IPS-15b (cell line): ENCODE results near the gene USP46.

Source experiments
- H3K27me3 ChIP-seq: one replicate; pipeline ENCODE4 v1.6.1; 2013; ENCODE audit warnings: low read length; ENCODE audit not compliant: control insufficient read depth, insufficient read depth
- H3K36me3 ChIP-seq: one replicate; pipeline ENCODE4 v1.6.1; 2013; ENCODE audit warnings: low read length; ENCODE audit not compliant: control insufficient read depth, insufficient read depth
- H3K4me1 ChIP-seq: one replicate; pipeline ENCODE4 v1.6.1; 2013; ENCODE audit warnings: mild to moderate bottlenecking, low read length; ENCODE audit not compliant: control insufficient read depth, insufficient read depth
- H3K4me3 ChIP-seq: one replicate; pipeline ENCODE4 v1.5.1; 2013; ENCODE audit warnings: low read depth, low read length
- H3K9ac ChIP-seq: one replicate; pipeline ENCODE4 v1.6.1; 2013; ENCODE audit warnings: low read depth, mild to moderate bottlenecking, low read length
- H3K9me3 ChIP-seq: one replicate; pipeline ENCODE4 v1.6.1; 2013; ENCODE audit warnings: mild to moderate bottlenecking, low read length; ENCODE audit not compliant: control insufficient read depth, insufficient read depth

Gene USP46

DNA sequence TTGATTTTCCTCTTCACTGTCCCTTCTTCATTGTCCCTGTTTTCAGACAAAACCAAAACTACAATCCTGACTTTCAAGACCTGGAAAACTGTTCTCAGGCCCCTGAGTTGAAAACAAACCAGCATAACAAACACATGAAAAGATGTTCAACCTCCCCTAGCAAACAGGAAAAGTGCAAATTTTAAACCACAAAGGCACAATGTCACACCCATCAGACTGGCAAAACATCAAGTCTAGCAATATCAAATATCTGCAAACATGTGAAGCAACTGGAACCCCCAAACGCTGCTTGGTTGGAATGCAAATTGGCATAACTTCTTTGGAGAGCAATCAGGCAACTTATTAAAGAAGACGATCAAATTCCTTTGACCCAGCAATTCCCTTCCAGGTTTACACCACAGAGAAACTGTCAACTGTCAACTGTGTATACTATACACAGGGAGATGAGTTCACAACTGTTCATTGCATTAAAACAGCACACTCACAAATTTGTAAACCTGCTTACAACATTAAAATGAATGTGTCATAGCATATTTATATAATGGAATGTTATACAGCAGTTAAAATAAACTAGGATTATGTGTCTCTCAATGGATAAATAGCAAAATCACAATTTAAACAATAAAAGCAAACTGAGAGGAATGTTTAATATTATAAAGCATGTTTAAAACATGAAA lies 7.0 kb downstream of the USP46 start:
- H3K4me3 ChIP-seq: no peak overlapping the region
- no peak overlapping the region for H3K9ac ChIP-seq
- H3K9me3 ChIP-seq: no peaks in the 10 kb centered on the region
- H3K36me3 ChIP-seq: no peaks in the 10 kb centered on the region
- peaks cover 10% of the 10 kb centered on the region for H3K4me1 ChIP-seq
- no peaks in the 10 kb centered on the region for H3K27me3 ChIP-seq

DNA sequence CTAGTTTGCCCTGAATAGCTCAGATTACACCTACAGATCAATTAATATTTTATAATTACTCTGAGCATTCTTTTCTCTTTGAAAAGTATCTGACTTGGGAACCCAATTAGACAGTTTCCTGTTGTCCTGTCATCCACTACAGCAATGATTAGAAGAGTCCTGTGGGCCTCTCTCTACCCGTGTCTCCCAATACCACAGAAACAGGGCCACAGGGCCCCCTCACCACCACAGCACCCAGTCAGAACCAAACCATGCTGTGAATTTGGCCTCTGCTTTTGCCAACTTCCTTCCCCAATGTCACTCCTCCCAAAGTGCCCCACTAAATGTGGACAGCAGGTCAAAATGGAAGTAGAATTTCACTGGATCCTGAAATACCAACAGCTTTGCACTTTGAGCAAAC lies 10.3 kb downstream of the USP46 start:
- Histone ChIP-seq H3K36me3 (no peaks in the 10 kb centered on the region), H3K9ac (no peak overlapping the region), H3K4me3 (no peak overlapping the region), H3K4me1 (peaks cover 9% of the 10 kb centered on the region), H3K27me3 (no peaks in the 10 kb centered on the region), H3K9me3 (no peaks in the 10 kb centered on the region)

DNA sequence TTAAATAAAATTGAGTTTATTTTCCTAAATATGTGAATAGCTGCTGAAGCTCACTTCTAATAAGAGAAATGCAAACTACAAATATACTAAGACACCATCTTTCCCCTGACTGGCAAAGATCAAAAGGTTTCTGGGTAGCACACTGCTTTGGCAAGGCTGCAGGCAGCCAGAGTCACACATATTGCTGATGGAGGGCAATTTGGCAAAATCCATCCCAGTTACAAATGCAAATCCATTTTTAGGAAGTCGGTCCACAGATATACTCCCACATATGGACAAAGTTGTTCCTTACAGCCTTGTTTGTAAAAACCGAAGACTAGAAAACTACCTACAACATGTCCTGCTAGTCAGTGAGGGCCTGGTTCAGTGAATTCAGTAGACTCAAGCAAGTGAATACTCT lies 12.4 kb downstream of the USP46 start:
- H3K4me3 ChIP-seq: no peak overlapping the region
- H3K9ac ChIP-seq: no peak overlapping the region
- H3K36me3 ChIP-seq: no peaks in the 10 kb centered on the region
- no peaks in the 10 kb centered on the region for H3K27me3 ChIP-seq
- no peaks in the 10 kb centered on the region for H3K9me3 ChIP-seq
- peaks cover 12% of the 10 kb centered on the region for H3K4me1 ChIP-seq

DNA sequence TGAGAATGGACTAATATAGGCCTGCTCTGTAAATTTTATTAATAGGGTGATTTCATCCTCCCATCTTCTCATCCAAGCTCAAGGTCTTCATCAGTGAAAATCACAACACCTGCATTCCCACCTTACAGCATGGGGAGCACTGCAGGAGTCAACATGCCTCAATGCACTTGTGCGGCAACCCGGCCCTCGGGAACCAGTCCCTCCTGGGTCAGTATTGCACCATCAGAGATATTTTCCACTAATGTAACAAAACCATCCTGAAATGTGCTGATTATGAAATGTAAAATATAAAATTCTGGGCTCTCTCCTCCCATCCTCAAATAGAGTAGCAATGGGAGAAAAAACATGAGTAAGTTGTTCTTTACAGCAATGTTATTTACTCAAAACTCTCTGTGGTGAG lies 13.0 kb downstream of the USP46 start:
- Histone ChIP-seq H3K9ac (no peak overlapping the region), H3K36me3 (no peaks in the 10 kb centered on the region), H3K9me3 (no peaks in the 10 kb centered on the region), H3K27me3 (no peaks in the 10 kb centered on the region), H3K4me1 (peaks cover 12% of the 10 kb centered on the region), H3K4me3 (no peak overlapping the region)

DNA sequence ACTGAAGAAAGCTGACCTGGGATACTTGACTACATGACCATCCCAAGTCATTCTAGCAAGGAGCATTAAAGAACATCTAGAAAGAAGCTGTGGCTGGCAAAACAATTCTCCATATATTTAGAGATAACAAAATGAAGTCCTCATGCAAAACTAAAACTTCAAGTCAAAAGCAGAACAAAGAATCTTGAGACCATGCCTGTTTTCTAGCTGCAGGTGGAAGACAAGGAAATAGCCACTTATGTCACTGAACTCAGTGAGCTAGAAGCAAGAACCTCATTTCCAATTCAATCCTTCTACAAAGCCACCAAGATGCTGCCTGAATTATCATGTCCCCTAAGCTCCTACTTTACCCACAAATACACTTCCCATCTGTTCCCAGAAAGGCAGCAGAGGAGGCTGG lies 13.8 kb downstream of the USP46 start:
- Histone ChIP-seq H3K4me3 (no peak overlapping the region), H3K9me3 (no peaks in the 10 kb centered on the region), H3K4me1 (peaks cover 12% of the 10 kb centered on the region), H3K9ac (no peak overlapping the region), H3K36me3 (no peaks in the 10 kb centered on the region), H3K27me3 (no peaks in the 10 kb centered on the region)

DNA sequence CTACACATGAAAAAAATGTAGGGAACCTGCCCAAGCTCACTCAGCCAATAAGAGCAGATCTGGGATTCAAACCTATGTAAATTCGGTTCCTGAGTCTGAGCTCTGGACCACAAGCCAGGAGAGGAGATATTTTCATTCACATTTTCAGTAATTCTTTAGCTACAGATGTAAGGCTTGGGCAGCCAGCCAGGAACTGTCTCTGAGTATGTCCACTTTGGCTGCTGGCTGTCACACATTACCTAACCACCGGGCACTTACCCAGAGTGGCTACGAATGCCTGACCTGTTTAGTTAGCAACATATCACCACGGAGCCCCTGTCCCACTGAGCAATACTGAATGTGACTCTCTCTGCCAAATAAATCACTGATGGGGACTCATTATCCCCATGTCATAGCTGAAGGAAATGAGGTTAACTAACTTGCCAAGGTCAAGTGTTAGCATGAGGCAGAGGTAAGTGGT lies 15.3 kb downstream of the USP46 start:
- no peaks in the 10 kb centered on the region for H3K27me3 ChIP-seq
- no peaks in the 10 kb centered on the region for H3K9me3 ChIP-seq
- H3K4me3 ChIP-seq: no peak overlapping the region
- peaks cover 10% of the 10 kb centered on the region for H3K4me1 ChIP-seq
- no peak overlapping the region for H3K9ac ChIP-seq
- H3K36me3 ChIP-seq: no peaks in the 10 kb centered on the region

DNA sequence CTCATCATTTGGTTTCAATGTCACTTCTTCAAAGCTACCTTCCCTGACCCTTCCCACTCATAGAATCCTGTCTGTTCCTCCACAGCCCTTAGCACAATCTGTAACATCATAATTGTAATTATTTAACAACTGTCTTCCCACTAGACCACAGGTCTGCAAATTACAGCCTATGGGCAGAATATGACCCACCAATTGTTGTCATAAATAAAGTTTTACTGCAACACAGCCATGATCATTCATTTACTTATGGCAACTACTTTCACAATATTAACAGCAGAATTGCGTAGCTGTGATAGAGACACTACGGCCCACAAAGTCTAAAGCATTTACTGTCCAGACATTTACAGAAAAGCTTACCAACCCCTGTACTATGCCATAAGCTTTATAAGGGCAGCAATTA lies 15.9 kb downstream of the USP46 start:
- peaks cover 7% of the 10 kb centered on the region for H3K4me1 ChIP-seq
- H3K4me3 ChIP-seq: no peak overlapping the region
- H3K9ac ChIP-seq: no peak overlapping the region
- H3K27me3 ChIP-seq: no peaks in the 10 kb centered on the region
- H3K9me3 ChIP-seq: no peaks in the 10 kb centered on the region
- H3K36me3 ChIP-seq: no peaks in the 10 kb centered on the region

DNA sequence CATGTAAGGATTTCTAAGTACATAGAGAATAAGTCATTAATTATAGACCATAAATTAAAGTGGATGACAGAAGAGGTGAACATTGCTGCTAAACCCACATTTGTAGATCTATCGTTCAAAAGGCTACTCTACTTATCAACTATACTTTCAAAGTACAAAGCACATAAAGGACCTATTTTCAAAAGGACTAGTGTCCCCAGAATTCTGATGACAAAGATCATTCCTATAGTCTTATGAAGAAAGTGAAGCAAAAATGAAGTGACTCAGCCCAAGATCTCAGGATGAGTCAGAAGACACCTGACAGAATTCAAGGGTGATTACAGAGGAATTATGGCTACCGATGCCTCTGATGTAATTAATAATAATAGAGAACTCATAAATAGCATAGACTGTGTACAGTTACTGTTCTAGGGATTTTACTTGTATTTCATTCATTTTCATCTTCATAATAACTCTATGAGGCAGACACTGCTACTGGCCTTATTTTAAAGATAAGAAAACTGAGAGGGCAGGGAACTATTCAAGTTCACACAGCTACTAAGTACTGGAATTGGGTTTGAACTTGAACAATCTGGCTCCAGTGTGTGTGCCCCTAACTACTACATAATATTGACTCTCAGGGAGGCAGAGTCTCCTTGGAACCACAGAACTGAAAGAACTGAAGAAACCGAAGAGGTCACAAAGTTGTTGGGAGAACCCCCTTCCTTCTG lies 17.1 kb downstream of the USP46 start:
- Histone ChIP-seq H3K4me3 (no peak overlapping the region), H3K27me3 (no peaks in the 10 kb centered on the region), H3K9me3 (no peaks in the 10 kb centered on the region), H3K36me3 (no peaks in the 10 kb centered on the region), H3K4me1 (peaks cover 7% of the 10 kb centered on the region), H3K9ac (no peak overlapping the region)

DNA sequence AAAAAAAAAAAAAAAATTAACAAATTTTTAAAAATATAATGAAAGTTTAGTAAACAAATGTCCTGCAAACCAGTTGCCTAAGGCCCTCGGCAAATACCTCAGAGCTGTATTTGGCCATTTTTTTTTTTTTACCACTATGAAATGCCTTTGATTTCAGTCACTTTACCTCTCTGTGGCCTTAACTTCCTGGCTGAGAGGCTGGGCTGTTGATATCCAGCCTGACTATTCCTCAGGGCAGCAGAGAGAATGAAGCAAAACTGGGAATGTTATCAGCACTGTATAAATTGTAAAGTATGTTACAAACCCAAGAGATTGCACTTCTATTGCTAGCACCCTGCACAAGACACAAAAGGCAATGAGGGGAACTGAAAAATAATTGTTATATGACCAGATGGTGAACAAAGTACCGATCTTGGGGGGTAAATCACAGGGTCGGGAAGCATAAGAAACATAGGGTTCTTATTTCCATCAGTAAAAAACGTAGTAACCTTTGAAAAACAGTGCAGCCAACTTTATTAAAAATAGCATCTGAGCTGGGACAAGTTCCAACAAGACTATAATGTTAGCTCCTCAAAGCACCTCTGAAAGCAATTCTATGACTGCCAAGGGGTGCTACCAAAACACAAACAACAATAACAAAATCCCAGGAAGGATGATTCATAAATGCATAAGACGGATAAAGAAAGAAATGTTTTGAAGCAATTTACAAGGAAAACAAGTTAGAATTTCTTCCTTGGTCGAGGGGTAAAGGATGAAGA lies 18.1 kb downstream of the USP46 start:
- Histone ChIP-seq H3K4me1 (peaks cover 7% of the 10 kb centered on the region), H3K9ac (no peak overlapping the region), H3K9me3 (no peaks in the 10 kb centered on the region), H3K36me3 (no peaks in the 10 kb centered on the region), H3K4me3 (no peak overlapping the region), H3K27me3 (no peaks in the 10 kb centered on the region)

DNA sequence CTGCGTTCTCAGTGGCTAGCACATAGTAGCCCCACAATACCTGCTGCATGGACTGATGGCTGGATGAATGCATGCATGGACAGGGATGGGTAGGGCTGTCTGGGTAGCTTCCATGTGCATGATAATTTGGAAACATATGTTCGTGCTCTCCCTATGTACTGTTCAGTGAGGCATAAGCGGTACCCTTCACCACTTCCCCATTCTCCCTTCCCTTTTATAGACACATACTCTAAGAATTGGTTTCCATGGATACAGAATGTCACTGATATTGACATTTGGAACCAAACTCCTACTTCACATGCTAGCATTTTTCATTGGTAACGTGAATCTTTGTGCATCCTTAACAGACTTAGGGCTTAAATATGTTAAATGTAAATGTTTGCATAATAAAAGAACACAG lies 20.4 kb downstream of the USP46 start:
- Histone ChIP-seq H3K4me3 (no peak overlapping the region), H3K4me1 (peaks cover 1% of the 10 kb centered on the region), H3K9ac (no peak overlapping the region), H3K27me3 (no peaks in the 10 kb centered on the region), H3K9me3 (no peaks in the 10 kb centered on the region), H3K36me3 (no peaks in the 10 kb centered on the region)

DNA sequence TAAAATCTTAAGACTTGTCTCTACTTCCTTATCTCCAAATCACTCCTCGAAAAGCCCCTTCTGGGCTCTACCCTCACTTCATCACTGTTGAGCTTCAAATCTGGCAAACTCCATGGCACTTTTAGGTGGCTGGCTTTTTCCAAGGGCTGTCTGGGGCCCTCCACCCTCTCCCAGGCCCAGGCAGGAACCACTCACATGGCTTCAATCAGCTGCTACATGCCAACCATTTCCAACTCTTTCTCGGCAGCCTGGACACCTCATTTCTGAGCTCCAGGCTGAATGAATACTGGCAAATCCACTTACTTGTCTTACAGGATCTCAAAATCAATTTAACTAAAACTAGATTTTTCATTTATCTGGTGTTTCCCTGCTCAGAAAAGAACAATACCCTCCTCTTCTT lies 22.0 kb downstream of the USP46 start:
- H3K9me3 ChIP-seq: no peaks in the 10 kb centered on the region
- no peaks in the 10 kb centered on the region for H3K4me1 ChIP-seq
- no peaks in the 10 kb centered on the region for H3K27me3 ChIP-seq

DNA sequence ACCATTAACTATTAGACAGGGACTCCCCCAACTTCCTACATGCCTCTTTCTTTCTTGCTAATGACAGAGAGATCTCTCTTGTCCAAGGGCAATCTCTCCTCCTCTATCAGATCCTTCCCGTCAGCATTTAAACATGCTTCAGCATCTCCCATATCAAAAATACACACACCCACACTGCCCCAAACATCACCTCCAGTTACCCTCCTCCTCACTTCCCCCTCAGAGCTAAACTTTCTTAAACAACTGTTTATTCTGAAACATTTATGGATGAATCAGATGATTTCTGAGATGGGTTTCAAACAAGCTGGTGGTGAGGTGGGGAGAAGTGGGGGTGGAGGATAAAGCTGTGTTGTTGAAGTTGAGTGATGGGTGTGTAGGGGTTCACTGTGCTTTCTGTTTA lies 23.5 kb downstream of the USP46 start:
- Histone ChIP-seq H3K4me1 (no peaks in the 10 kb centered on the region), H3K36me3 (no peaks in the 10 kb centered on the region), H3K9me3 (no peaks in the 10 kb centered on the region), H3K27me3 (no peaks in the 10 kb centered on the region), H3K4me3 (no peak overlapping the region), H3K9ac (no peak overlapping the region)

More for the DNA sequence above, 22.0 kb downstream of the USP46 start:
- Histone ChIP-seq H3K9ac (no peak overlapping the region), H3K4me3 (no peak overlapping the region), H3K36me3 (no peaks in the 10 kb centered on the region)
